Glutamatergic neuron (in vitro differentiated cells): Measurements from ENCODE around the gene CHRND. TPM values are rescaled to one million over a fixed set of nuclear protein-coding genes. Genes with fewer than 3 reads are reported as not detected.

Experiments
- DNase-seq: peaks from one replicate; pipeline ENCODE4 v3.0.0; 2022
- H3K27ac Mint-ChIP-seq: one replicate; pipeline ENCODE4 v1.8.0; 2020; ENCODE audit warnings: mild to moderate bottlenecking, mixed read lengths, inconsistent platforms; ENCODE audit not compliant: unreplicated experiment
- H3K27me3 Mint-ChIP-seq: one replicate; pipeline ENCODE4 v1.8.0; 2020; ENCODE audit warnings: mild to moderate bottlenecking, moderate library complexity, mixed read lengths, inconsistent platforms; ENCODE audit not compliant: unreplicated experiment
- H3K36me3 Mint-ChIP-seq: one replicate; pipeline ENCODE4 v1.8.0; 2020; ENCODE audit warnings: mild to moderate bottlenecking, mixed read lengths, inconsistent platforms; ENCODE audit not compliant: unreplicated experiment
- H3K4me1 Mint-ChIP-seq: one replicate; pipeline ENCODE4 v1.8.0; 2020; ENCODE audit warnings: mild to moderate bottlenecking, low read depth, mixed read lengths, inconsistent platforms; ENCODE audit not compliant: unreplicated experiment
- H3K4me3 Mint-ChIP-seq: one replicate; pipeline ENCODE4 v1.8.0; 2020; ENCODE audit warnings: mild to moderate bottlenecking, mixed read lengths, inconsistent platforms; ENCODE audit not compliant: unreplicated experiment
- H3K9me3 Mint-ChIP-seq: one replicate; pipeline ENCODE4 v1.8.0; 2020; ENCODE audit warnings: mild to moderate bottlenecking, moderate library complexity, mixed read lengths, inconsistent platforms; ENCODE audit not compliant: unreplicated experiment
- CTCF ChIP-seq: fragments of 200-600 bp; sonication (generic); IDR thresholded peaks from one replicate; pipeline ENCODE4 v1.5.0; 2021; ENCODE audit not compliant: partially characterized antibody, unreplicated experiment
- total RNA-seq: library from RNA; stranded (reverse); fragmentation: NEBNext Ultra II Directional; extraction: Animal tissue kit (Norgen Biotek cat#: 25700); gene quantifications from one replicate; pipeline ENCODE4 v1.2.1, GENCODE V29; 2021; ENCODE audit not compliant: unreplicated experiment

CHRND gene
- total RNA-seq, 1 donor from 2014 or later: 2.2 TPM

GRCh38 chr2:232522623-232523401, 3.1 kb upstream of the CHRND start:
- H3K4me3 Mint-ChIP-seq: no peak overlapping the region
- H3K27ac Mint-ChIP-seq: no peak overlapping the region
- H3K9me3 Mint-ChIP-seq: peaks cover 4% of the 10 kb centered on the region
- TF ChIP-seq CTCF: no peak
- no peaks in the 10 kb centered on the region for H3K36me3 Mint-ChIP-seq
- peaks cover 3% of the 10 kb centered on the region for H3K4me1 Mint-ChIP-seq
- no peak for DNase-seq
- peaks cover 12% of the 10 kb centered on the region for H3K27me3 Mint-ChIP-seq

- Mint-ChIP-seq H3K36me3 (no peaks in the 10 kb centered on the region), H3K27ac (no peak overlapping the region), H3K9me3 (peaks cover 4% of the 10 kb centered on the region), H3K27me3 (peaks cover 12% of the 10 kb centered on the region), H3K4me1 (peaks cover 3% of the 10 kb centered on the region), H3K4me3 (no peak overlapping the region)
- no peak for TF ChIP-seq CTCF
- DNase-seq: no peak
These were observed 2.6 kb upstream of the CHRND start for GRCh38 chr2:232523402-232523681.

GRCh38 chr2:232523682-232524597, 2.0 kb upstream of the CHRND start:
- peaks cover 3% of the 10 kb centered on the region for H3K4me1 Mint-ChIP-seq
- H3K27me3 Mint-ChIP-seq: peaks cover 12% of the 10 kb centered on the region
- H3K27ac Mint-ChIP-seq: peak overlapping the region; percentile 28

GRCh38 chr2:232524771-232525170, 1.2 kb upstream of the CHRND start:
- H3K4me3 Mint-ChIP-seq: no peak overlapping the region
- DNase-seq: peak; percentile 20
- peaks cover 12% of the 10 kb centered on the region for H3K27me3 Mint-ChIP-seq
- no peaks in the 10 kb centered on the region for H3K36me3 Mint-ChIP-seq
- peaks cover 3% of the 10 kb centered on the region for H3K4me1 Mint-ChIP-seq
- no peak overlapping the region for H3K27ac Mint-ChIP-seq
- peaks cover 2% of the 10 kb centered on the region for H3K9me3 Mint-ChIP-seq
- no peak for TF ChIP-seq CTCF

More at GRCh38 chr2:232523682-232524597, 2.0 kb upstream of the CHRND start:
- peak; percentile 84 for DNase-seq
- H3K4me3 Mint-ChIP-seq: peak overlapping the region; percentile 65
- H3K9me3 Mint-ChIP-seq: peaks cover 2% of the 10 kb centered on the region
- TF ChIP-seq CTCF: peak; percentile 51
- no peaks in the 10 kb centered on the region for H3K36me3 Mint-ChIP-seq
